Stimulated activated CD4-positive, alpha-beta T cell treated with anti-CD3 and anti-CD28 coated beads, Interleukin-4, amount 100 ng/mL, for 4 hours (primary cell): ENCODE results near the gene BCORL1.

Experiments
- DNase-seq, 2 experiments: peaks; one replicate each; pipeline ENCODE4 v3.0.0-alpha.2; 2020

BCORL1 gene

GRCh38 chrX:130098210-130098552, 115.7 kb downstream of the BCORL1 start:
- no peak for DNase-seq

GRCh38 chrX:130100180-130100579, 117.7 kb downstream of the BCORL1 start:
- DNase-seq, result no peak

- DNase-seq, result no peak
These were observed 121.2 kb downstream of the BCORL1 start for GRCh38 chrX:130103605-130104004.

- no peak for DNase-seq
These were observed 122.8 kb downstream of the BCORL1 start for GRCh38 chrX:130105244-130105643.

GRCh38 chrX:130106071-130106470, 123.6 kb downstream of the BCORL1 start:
- DNase-seq, result no peak
